Loucy (cell line): Measurements from ENCODE around the gene PLPPR4.

Experiments
- EZH2phosphoT487 ChIP-seq: fragments of 200-600 bp; IDR thresholded peaks from 2 replicates; pipeline ENCODE4 v1.6.1; 2018; ENCODE audit warnings: antibody characterized with exemption, mild to moderate bottlenecking, moderate library complexity, borderline replicate concordance
- TF ChIP-seq, protein P1 (sequence below): fragments of 200-600 bp; sonication (generic); conservative IDR thresholded peaks from 2 replicates; pipeline ENCODE4 v1.5.1; 2014; ENCODE audit warnings: mild to moderate bottlenecking, antibody characterized with exemption, low read length

DNA sequence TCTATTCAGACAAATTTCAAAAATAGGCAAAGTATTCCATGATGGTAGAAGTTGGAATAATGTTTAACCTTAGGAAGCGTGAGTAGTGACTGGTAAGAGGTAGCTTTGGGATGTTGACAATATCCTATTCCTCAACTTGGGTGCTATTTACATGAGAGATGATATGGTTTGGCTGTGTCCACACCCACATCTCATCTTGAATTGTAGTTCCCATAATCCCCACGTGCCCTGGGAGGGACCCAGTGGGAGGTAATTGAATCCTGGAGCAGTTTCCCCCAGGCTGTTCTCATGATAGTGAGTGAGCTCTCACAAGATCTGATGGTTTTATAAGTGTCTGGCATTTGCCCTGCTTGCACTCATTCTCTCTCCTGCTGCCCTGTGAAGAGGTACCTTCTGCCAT is 67.3 kb downstream of the PLPPR4 start:
- TF ChIP-seq, protein P1, sequence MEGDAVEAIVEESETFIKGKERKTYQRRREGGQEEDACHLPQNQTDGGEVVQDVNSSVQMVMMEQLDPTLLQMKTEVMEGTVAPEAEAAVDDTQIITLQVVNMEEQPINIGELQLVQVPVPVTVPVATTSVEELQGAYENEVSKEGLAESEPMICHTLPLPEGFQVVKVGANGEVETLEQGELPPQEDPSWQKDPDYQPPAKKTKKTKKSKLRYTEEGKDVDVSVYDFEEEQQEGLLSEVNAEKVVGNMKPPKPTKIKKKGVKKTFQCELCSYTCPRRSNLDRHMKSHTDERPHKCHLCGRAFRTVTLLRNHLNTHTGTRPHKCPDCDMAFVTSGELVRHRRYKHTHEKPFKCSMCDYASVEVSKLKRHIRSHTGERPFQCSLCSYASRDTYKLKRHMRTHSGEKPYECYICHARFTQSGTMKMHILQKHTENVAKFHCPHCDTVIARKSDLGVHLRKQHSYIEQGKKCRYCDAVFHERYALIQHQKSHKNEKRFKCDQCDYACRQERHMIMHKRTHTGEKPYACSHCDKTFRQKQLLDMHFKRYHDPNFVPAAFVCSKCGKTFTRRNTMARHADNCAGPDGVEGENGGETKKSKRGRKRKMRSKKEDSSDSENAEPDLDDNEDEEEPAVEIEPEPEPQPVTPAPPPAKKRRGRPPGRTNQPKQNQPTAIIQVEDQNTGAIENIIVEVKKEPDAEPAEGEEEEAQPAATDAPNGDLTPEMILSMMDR = no peak
- TF ChIP-seq EZH2phosphoT487 = no peak
